ENCODE measurements around the gene SMIM15. TPM values are rescaled to one million over a fixed set of nuclear protein-coding genes. Genes with fewer than 3 reads are reported as not detected.

Gene SMIM15
- total and polyA plus RNA-seq, 2 of the 13 experiments (the other 11 are each of a cell fraction or from before 2014, with no cell fraction given), result 12.7 to 58.2 TPM

DNA sequence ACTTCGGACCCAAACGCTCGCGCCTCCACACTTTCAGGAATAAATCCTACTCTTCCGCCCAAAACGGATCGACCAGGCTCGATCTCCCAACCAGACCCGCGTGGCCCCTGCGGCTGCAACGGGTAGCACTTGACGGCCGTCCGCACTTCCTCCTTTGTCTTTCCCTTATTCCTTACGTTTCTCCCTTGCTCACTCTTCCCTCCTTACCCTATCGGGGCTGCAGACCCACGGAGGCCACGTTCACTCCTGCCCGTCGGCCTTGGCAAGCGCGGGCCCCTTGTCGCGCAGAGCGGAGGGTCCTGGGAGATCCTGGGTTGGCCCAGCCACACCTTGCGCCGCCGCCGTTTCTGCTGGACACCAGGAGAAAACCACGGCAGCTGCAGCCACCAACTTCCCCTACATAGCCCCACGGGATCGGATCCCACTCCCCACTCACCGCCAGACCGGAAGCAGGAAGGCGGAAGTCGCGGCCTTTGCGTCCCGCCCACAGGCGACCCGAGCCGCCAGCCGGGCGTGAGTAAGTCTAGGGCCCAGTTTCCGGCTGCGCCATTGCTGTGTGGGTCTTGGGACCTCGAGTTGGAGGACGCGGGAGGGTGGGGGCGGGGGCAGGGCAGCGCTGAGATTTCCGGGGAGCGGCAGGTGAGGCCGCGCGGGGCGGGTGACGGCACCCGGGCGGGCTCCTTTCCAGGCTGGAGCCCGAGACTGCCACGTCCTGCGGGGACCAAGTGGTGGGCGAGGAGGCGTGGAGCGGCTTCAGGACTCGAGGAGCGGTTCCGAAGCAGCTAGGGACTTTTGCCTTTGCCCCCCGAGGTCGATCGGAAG, at the start of gene SMIM15 (continued):
- TF ChIP-seq, protein P1, sequence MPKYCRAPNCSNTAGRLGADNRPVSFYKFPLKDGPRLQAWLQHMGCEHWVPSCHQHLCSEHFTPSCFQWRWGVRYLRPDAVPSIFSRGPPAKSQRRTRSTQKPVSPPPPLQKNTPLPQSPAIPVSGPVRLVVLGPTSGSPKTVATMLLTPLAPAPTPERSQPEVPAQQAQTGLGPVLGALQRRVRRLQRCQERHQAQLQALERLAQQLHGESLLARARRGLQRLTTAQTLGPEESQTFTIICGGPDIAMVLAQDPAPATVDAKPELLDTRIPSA (CRISPR knock-in tag; IDR thresholded peaks at IDR 0.05; ENCODE audit: borderline replicate concordance), result no peak; the same call in 1 of the 2 replicates
- TF ChIP-seq ZNF564 (CRISPR knock-in tag; IDR thresholded peaks at IDR 0.05), result peak; percentile 74; the same call in 1 of the 2 replicates
- peak; percentile 93 for TF ChIP-seq ETV5 (CRISPR knock-in tag; IDR thresholded peaks at IDR 0.05; ENCODE audit: borderline replicate concordance)
- no peak for TF ChIP-seq ZNF549 (CRISPR knock-in tag; IDR thresholded peaks at IDR 0.05)
- TF ChIP-seq, protein P2, sequence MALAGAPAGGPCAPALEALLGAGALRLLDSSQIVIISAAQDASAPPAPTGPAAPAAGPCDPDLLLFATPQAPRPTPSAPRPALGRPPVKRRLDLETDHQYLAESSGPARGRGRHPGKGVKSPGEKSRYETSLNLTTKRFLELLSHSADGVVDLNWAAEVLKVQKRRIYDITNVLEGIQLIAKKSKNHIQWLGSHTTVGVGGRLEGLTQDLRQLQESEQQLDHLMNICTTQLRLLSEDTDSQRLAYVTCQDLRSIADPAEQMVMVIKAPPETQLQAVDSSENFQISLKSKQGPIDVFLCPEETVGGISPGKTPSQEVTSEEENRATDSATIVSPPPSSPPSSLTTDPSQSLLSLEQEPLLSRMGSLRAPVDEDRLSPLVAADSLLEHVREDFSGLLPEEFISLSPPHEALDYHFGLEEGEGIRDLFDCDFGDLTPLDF (CRISPR knock-in tag; IDR thresholded peaks at IDR 0.05), result peak; percentile 67; the same call in 1 of the 2 replicates
- no peak for TF ChIP-seq THYN1 (CRISPR knock-in tag; IDR thresholded peaks at IDR 0.05; ENCODE audit: borderline replicate concordance, low read depth)
- TF ChIP-seq TCF7 (IDR thresholded peaks at IDR 0.05; ENCODE audit: low read depth), result no peak
- TF ChIP-seq ZNF124 (CRISPR knock-in tag; IDR thresholded peaks at IDR 0.05), result no peak
- TF ChIP-seq ZSCAN31 (CRISPR knock-in tag; IDR thresholded peaks at IDR 0.05; ENCODE audit: low read depth), result peak; percentile 67; the same call in 1 of the 2 replicates
- TF ChIP-seq CC2D1A (CRISPR knock-in tag; IDR thresholded peaks at IDR 0.05), result peak; percentile 64; the same call in 1 of the 2 replicates
- TF ChIP-seq PHF21A (CRISPR knock-in tag; IDR thresholded peaks at IDR 0.05), result peak; percentile 86
- TF ChIP-seq SRY (CRISPR knock-in tag; IDR thresholded peaks at IDR 0.05), result peak; percentile 90
- TF ChIP-seq, protein P3, sequence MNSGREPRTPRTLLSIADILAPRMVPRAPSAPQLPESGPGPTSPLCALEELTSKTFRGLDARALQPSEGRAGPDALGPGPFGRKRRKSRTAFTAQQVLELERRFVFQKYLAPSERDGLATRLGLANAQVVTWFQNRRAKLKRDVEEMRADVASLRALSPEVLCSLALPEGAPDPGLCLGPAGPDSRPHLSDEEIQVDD (CRISPR knock-in tag; IDR thresholded peaks at IDR 0.05; ENCODE audit: borderline replicate concordance), result no peak
- no peak for TF ChIP-seq MBD4 (IDR thresholded peaks at IDR 0.05; ENCODE audit: borderline replicate concordance, low read length)
- peak; percentile 87 for TF ChIP-seq ZNF883 (CRISPR knock-in tag; IDR thresholded peaks at IDR 0.05; ENCODE audit: not compliant biosample characterization)
- TF ChIP-seq TOPORS (CRISPR knock-in tag; IDR thresholded peaks at IDR 0.05), result peak; percentile 89
- 0 out of 2 replicates have a peak, but pooled peaks have one; percentile 53 for TF ChIP-seq SIN3A (IDR thresholded peaks at IDR 0.05; ENCODE audit: borderline replicate concordance, low read depth, low read length)
- TF ChIP-seq, protein P4, sequence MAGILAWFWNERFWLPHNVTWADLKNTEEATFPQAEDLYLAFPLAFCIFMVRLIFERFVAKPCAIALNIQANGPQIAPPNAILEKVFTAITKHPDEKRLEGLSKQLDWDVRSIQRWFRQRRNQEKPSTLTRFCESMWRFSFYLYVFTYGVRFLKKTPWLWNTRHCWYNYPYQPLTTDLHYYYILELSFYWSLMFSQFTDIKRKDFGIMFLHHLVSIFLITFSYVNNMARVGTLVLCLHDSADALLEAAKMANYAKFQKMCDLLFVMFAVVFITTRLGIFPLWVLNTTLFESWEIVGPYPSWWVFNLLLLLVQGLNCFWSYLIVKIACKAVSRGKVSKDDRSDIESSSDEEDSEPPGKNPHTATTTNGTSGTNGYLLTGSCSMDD (CRISPR knock-in tag; IDR thresholded peaks at IDR 0.05), result no peak
- no peak for TF ChIP-seq ZNF296 (CRISPR knock-in tag; conservative IDR thresholded peaks at IDR 0.05)
- no peak for TF ChIP-seq ZNF709 (CRISPR knock-in tag; IDR thresholded peaks at IDR 0.05)
- TF ChIP-seq NFRKB (IDR thresholded peaks at IDR 0.05), result no peak
- TF ChIP-seq CHD2 (IDR thresholded peaks at IDR 0.05; ENCODE audit: low read depth, low read length), result no peak
- 0 out of 2 replicates have a peak, but pooled peaks have one; percentile 27 for TF ChIP-seq DNMT1 (CRISPR knock-in tag; IDR thresholded peaks at IDR 0.05)
- peak; percentile 54; the same call in 1 of the 2 replicates for TF ChIP-seq EHMT2 (IDR thresholded peaks at IDR 0.05; ENCODE audit: borderline replicate concordance, low read depth, low read length)
- TF ChIP-seq, protein P5, sequence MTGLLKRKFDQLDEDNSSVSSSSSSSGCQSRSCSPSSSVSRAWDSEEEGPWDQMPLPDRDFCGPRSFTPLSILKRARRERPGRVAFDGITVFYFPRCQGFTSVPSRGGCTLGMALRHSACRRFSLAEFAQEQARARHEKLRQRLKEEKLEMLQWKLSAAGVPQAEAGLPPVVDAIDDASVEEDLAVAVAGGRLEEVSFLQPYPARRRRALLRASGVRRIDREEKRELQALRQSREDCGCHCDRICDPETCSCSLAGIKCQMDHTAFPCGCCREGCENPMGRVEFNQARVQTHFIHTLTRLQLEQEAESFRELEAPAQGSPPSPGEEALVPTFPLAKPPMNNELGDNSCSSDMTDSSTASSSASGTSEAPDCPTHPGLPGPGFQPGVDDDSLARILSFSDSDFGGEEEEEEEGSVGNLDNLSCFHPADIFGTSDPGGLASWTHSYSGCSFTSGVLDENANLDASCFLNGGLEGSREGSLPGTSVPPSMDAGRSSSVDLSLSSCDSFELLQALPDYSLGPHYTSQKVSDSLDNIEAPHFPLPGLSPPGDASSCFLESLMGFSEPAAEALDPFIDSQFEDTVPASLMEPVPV (CRISPR knock-in tag; IDR thresholded peaks at IDR 0.05), result no peak; the same call in none of the 2 replicates
- peak; percentile 77 for TF ChIP-seq MED1 (CRISPR knock-in tag; IDR thresholded peaks at IDR 0.05)
